ENCODE measurements around the gene TIAM1. TPM values are rescaled to one million over a fixed set of nuclear protein-coding genes. Genes with fewer than 3 reads are reported as not detected.

The TIAM1 gene
- polyA plus RNA-seq (ENCODE audit: insufficient read length in 3 of 3) = 10 to 100 TPM; 14.2 to 17.1 (median 14.4) TPM
- long read RNA-seq, donor 1 = 0 reads
- long read RNA-seq, donor 2, full-length matches to known transcripts = 1 of 6 reads
- long read RNA-seq, donor 2, partial matches to known transcripts = 5 of 6 reads
- long read RNA-seq, donor 2, other reads (novel, unspliced or antisense) = 0 of 6 reads
- long read RNA-seq, donor 3, full-length matches to known transcripts = 1 of 6 reads
- long read RNA-seq, donor 3, partial matches to known transcripts = 5 of 6 reads
- long read RNA-seq, donor 3, other reads (novel, unspliced or antisense) = 0 of 6 reads
- long read RNA-seq, donor 4, full-length matches to known transcripts = 2 of 2 reads
- long read RNA-seq, donor 4, partial matches to known transcripts = 0 of 2 reads
- long read RNA-seq, donor 4, other reads (novel, unspliced or antisense) = 0 of 2 reads
- long read RNA-seq, donor 5 = 0 reads
- long read RNA-seq, donor 6 = 0 reads
- long read RNA-seq, donor 7, partial matches to known transcripts = 9 of 11 reads
- long read RNA-seq, donor 7, other reads (novel, unspliced or antisense) = 0 of 11 reads
- long read RNA-seq, donor 8 = 0 reads
- long read RNA-seq, donor 9 = 0 reads
- long read RNA-seq, donor 10 = 0 reads
- long read RNA-seq, donor 11 = 0 reads
- long read RNA-seq, donor 12 = 0 reads
- long read RNA-seq, donor 13 = 0 reads
- long read RNA-seq, donor 14, partial matches to known transcripts = 22 of 23 reads
- long read RNA-seq, donor 14, other reads (novel, unspliced or antisense) = 0 of 23 reads
- long read RNA-seq, donor 15 = 0 reads
- long read RNA-seq, donor 16 = 0 reads

GRCh38 chr21:31343680-31344480 lies at the start of gene TIAM1:
Gene TIAM1, minus strand, starts transcription at chr21:31344261. Its CDS starts 77,289 bp downstream, at chr21:31266972.
- DNase-seq = peak; percentile 54

- DNase-seq = no peak
Measured at GRCh38 chr21:31387560-31388186, 43.6 kb upstream of the TIAM1 start.

GRCh38 chr21:31386006-31386405 lies 41.9 kb upstream of the TIAM1 start:
- no peak for DNase-seq

- no peak for DNase-seq
Measured at GRCh38 chr21:31383770-31384169, 39.7 kb upstream of the TIAM1 start.

- DNase-seq = no peak
Measured at GRCh38 chr21:31382060-31382459, 38.0 kb upstream of the TIAM1 start.

- no peak for DNase-seq
Measured at GRCh38 chr21:31376301-31376700, 32.2 kb upstream of the TIAM1 start.

- no peak for DNase-seq
Measured at GRCh38 chr21:31374395-31374794, 30.3 kb upstream of the TIAM1 start.

GRCh38 chr21:31372471-31372765 lies 28.4 kb upstream of the TIAM1 start:
- DNase-seq = no peak

GRCh38 chr21:31371715-31372470 lies 27.8 kb upstream of the TIAM1 start:
- no peak for DNase-seq

- no peak for DNase-seq
Measured at GRCh38 chr21:31370893-31371544, 27.0 kb upstream of the TIAM1 start.

- no peak for DNase-seq
Measured at GRCh38 chr21:31370281-31370892, 26.3 kb upstream of the TIAM1 start.

GRCh38 chr21:31368361-31368760 lies 24.3 kb upstream of the TIAM1 start:
- no peak for DNase-seq

GRCh38 chr21:31367801-31368200 lies 23.7 kb upstream of the TIAM1 start:
- no peak for DNase-seq

- DNase-seq = no peak
Measured at GRCh38 chr21:31366825-31367224, 22.8 kb upstream of the TIAM1 start.

GRCh38 chr21:31364253-31364945 lies 20.3 kb upstream of the TIAM1 start:
- DNase-seq = no peak

- no peak for DNase-seq
Measured at GRCh38 chr21:31363720-31364119, 19.7 kb upstream of the TIAM1 start.

- DNase-seq = no peak
Measured at GRCh38 chr21:31360717-31361116, 16.7 kb upstream of the TIAM1 start.

- no peak for DNase-seq
Measured at GRCh38 chr21:31358158-31358557, 14.1 kb upstream of the TIAM1 start.

- DNase-seq = no peak
Measured at GRCh38 chr21:31356440-31356839, 12.4 kb upstream of the TIAM1 start.
